Skin of body (tissue), 2 donors: ENCODE measurements around the gene RNF38. TPM values are rescaled to one million over a fixed set of nuclear protein-coding genes. Genes with fewer than 3 reads are reported as not detected.
"Not testable (repeated sequence)": the region's sequence is repeated elsewhere in the genome, so short reads cannot be mapped to it uniquely, and the experiment has no call there.

ENCODE experiments used
- DNase-seq: peaks from one replicate; lab custom pipeline; 2025; lab: John Stamatoyannopoulos, UW
- total RNA-seq: library from RNA; depleted of rRNA; stranded (reverse); fragments of >200 nt; gene quantifications from one replicate; pipeline ENCODE4 v1.2.3, GENCODE V29; 2014

The RNF38 gene
- 16.1 TPM for total RNA-seq

GRCh38 chr9:36399980-36400331, at the start of gene RNF38:
RNF38 (minus strand) TSS chr9:36400269; CDS start chr9:36400108, 161 bp downstream.
- DNase-seq, result no peak

- not testable (repeated sequence) for DNase-seq
Measured at GRCh38 chr9:36448555-36448954, 48.5 kb upstream of the RNF38 start.

- no peak for DNase-seq
Measured at GRCh38 chr9:36448017-36448416, 47.9 kb upstream of the RNF38 start.

GRCh38 chr9:36446678-36447077, 46.6 kb upstream of the RNF38 start:
- DNase-seq, result not testable (repeated sequence)

GRCh38 chr9:36445800-36446361, 45.8 kb upstream of the RNF38 start:
- no peak for DNase-seq

- no peak for DNase-seq
Measured at GRCh38 chr9:36444203-36444602, 44.1 kb upstream of the RNF38 start.

- no peak for DNase-seq
Measured at GRCh38 chr9:36443581-36443980, 43.5 kb upstream of the RNF38 start.

- DNase-seq, result no peak
Measured at GRCh38 chr9:36442710-36443109, 42.6 kb upstream of the RNF38 start.

GRCh38 chr9:36441966-36442365, 41.9 kb upstream of the RNF38 start:
- no peak for DNase-seq

GRCh38 chr9:36438536-36439236, 38.6 kb upstream of the RNF38 start:
- DNase-seq, result no peak

- no peak for DNase-seq
Measured at GRCh38 chr9:36437790-36438189, 37.7 kb upstream of the RNF38 start.

- no peak for DNase-seq
Measured at GRCh38 chr9:36436909-36437308, 36.8 kb upstream of the RNF38 start.

- no peak for DNase-seq
Measured at GRCh38 chr9:36433386-36433785, 33.3 kb upstream of the RNF38 start.

- no peak for DNase-seq
Measured at GRCh38 chr9:36431078-36431477, 31.0 kb upstream of the RNF38 start.

- no peak for DNase-seq
Measured at GRCh38 chr9:36426945-36427344, 26.9 kb upstream of the RNF38 start.

GRCh38 chr9:36426348-36426747, 26.3 kb upstream of the RNF38 start:
- DNase-seq, result no peak

GRCh38 chr9:36424289-36425055, 24.4 kb upstream of the RNF38 start:
- DNase-seq, result no peak

GRCh38 chr9:36423206-36423605, 23.1 kb upstream of the RNF38 start:
- DNase-seq, result no peak

- DNase-seq, result no peak
Measured at GRCh38 chr9:36416890-36417289, 16.8 kb upstream of the RNF38 start.

- DNase-seq, result no peak
Measured at GRCh38 chr9:36415822-36416525, 15.9 kb upstream of the RNF38 start.

- DNase-seq, result not testable (repeated sequence)
Measured at GRCh38 chr9:36411410-36411809, 11.3 kb upstream of the RNF38 start.

- not testable (repeated sequence) for DNase-seq
Measured at GRCh38 chr9:36409076-36409475, 9.0 kb upstream of the RNF38 start.
